HT-29 (cell line): ENCODE measurements around the gene CTTN. TPM values are rescaled to one million over a fixed set of nuclear protein-coding genes. Genes with fewer than 3 reads are reported as not detected.
"Not testable (repeated sequence)": the region's sequence is repeated elsewhere in the genome, so short reads cannot be mapped to it uniquely, and the experiment has no call there.

Source experiments
- DNase-seq: peaks from one replicate; pipeline ENCODE4 v3.0.0-alpha.2; 2015; ENCODE audit warnings: low spot score
- total RNA-seq: library from RNA; depleted of rRNA; stranded (reverse); fragments of >200 nt; shearing (Covaris generic); gene quantifications from 2 replicates; pipeline ENCODE4 v1.2.3, GENCODE V29; 2014

CTTN gene
- total RNA-seq, 1 experiment from 2014 or later: 389 TPM

GRCh38 chr11:70381350-70381749 is 17.0 kb upstream of the CTTN start:
- DNase-seq: no peak

DNA sequence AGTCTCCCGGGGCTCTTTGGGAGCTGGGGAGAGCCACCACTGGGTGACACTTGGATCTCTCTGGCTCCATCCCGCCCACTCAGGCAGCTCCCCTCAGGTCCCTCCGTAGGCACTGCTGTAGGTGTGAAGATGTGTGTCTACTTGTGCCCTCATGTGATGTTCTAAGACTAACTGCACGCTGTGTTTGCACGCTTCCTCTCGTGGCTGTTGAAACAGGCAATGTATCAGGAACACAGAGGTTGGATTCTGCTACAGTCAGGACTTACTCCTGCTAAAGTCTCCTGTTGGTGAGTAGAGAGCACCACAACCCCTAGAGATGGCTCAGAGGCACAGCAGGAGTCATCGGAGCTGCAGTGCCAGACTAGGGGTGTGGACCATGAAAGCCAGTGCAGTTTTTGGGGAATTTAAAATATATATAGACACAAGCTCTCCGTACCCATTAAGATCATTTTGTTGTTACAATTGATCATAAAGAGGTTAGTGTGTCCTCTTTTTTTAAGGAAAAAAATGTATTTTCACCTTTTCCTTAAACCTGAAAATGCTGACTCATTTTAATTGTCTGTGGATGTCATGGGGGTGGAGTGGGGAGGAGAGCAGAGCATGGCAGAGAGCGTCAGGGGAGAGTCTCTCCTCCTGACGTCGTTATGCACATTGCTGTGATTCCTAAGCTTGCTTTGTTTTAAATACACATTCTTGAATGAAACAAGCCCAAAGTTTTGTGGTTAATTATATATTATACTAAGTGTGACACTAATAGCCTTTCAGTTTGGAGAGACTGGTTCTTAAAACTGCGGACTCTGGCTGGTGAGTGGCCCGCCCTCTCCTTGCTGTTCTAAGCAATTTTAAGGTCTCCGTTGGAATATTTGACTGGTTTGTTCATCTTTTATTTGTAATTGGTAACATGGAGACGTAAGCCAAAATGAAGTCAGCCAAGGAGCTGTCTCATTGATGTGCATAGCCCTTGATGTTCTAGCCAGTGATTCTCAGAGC is 16.2 kb upstream of the CTTN start:
- no peak for DNase-seq

- no peak for DNase-seq
Measured at GRCh38 chr11:70383664-70384565, 14.4 kb upstream of the CTTN start.

- no peak for DNase-seq
Measured at GRCh38 chr11:70384566-70385152, 13.7 kb upstream of the CTTN start.

DNA sequence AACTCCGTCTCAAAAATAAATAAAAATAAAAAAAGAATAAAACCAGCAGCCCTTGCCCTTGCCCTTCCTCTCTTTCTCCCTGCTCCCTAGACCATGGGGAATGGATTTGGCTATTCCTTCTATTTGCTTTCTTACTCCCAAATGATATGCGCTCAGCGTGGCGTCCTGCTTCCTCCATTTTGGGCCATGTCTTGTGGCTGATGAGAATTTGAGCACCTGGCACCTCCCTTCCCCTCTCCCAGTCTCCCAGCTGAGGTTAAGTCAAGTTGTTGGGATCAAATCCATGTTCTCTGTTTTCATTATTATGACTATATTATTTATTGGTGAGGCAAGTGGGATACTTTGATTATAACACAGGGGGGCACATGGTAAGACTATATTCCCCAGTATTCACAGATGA is 10.8 kb upstream of the CTTN start:
- no peak for DNase-seq

GRCh38 chr11:70389201-70389600 is 9.1 kb upstream of the CTTN start:
- DNase-seq: no peak

- DNase-seq: not testable (repeated sequence)
Measured at GRCh38 chr11:70390882-70391281, 7.4 kb upstream of the CTTN start.

DNA sequence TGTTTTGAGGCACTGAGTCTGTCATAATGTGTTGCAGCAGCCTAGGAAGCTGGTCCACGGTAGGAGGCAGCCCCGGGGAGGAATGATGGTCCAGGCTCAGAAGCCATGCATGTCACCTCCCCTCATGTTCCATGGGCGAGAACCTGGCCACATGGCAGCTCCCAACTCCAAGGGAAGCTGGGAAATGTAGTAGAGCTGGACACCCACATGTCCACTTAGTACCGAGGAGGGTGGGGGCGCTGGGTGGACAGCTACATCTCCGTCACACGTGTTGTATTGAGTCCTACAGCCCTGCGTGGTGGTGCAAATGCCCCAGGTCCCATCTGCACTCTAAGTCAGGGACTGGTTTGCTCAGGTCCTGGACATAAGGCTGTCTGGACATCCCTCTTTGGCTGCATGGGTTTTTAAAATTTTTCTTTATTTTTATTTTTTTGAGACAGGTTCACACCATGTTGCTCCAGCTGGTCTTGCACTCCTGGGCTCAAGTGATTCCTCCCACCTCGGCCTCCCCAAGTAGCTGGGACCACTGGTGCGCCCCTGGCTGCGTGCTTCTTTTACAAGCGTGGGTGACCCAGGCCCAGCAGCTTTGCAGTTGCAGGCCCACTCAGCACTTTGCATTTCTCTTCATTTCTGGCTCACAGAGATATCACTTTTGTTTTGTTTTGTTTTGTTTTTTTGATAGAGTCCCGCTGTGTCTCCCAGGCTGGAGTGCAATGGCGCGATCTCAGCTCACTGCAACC is 3.9 kb upstream of the CTTN start:
- no peak for DNase-seq

DNA sequence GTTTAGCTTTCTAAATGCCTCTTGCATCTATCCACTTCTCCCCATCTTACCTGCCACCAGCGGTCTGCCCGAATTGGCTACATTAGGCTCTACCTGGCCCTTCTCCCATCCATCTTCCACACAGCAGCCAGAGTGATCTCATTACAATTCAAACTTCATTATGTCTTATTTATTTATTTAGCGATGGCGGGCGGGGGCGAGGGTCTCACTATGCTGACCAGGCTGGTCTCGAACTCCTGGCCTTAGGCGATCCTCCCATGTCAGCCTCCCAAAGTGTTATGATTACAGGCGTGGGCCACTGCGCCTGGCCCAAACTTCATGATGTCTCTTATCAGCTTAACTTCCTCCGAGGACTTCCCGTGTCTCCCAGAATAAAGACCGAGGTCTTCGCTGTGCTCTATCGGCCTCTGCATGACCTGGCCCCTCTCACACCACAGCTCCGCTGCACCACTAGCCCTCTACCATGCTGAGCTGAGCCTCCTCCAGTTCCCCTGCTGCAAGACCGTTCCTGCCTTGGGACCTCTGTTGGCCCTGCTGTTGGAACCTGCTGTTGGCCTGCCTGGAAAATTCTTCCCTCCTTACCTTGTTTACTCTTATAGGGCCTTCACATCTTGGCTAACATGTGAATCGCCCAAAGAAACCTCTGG is 870 bp upstream of the CTTN start:
- no peak for DNase-seq

- DNase-seq: no peak
Measured at GRCh38 chr11:70398834-70399680, 728 bp downstream of the CTTN start.

- DNase-seq: peak; percentile 90
Measured at GRCh38 chr11:70399681-70400112, 1.4 kb downstream of the CTTN start.

DNA sequence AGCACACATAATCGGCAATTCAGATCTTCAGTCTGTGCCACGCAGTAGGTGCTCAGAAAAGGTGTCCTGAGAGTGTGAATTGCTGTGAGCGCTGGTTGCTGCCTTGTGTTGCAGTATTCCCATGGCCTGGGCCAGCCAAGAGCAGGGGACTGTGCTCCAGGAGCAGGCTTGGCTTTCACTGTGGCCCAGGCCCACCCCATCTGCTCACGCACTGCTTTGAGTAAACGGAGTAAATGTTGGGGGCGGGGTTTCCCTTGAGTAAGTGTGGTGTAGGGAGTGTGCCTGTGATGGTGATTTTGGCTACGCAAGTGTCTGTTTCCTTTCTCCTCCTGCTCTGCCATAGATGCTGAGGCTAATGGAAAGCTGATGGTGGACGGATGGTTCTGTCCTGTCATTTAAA is 2.3 kb downstream of the CTTN start:
- no peak for DNase-seq

- no peak for DNase-seq
Measured at GRCh38 chr11:70402016-70402415, 3.7 kb downstream of the CTTN start.

DNA sequence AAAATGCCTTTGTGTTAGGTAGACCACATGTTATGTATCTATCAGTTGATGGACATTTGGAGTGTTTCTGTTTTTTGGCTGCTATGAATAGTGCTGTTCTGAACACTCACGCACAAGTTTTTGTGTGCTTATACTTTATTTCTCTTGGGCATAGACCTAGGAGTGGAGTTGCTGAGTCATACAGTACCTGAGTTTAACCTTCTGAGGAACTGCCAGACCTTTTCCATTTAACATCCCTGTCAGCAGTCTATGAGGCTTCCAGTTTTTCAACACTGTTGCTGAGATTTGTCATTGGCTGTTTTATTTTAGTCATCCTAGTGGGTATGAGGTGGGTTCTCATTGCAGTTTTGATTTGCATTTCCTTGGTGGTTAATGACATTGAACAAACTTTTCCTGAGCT is 4.4 kb downstream of the CTTN start:
- DNase-seq: no peak

DNA sequence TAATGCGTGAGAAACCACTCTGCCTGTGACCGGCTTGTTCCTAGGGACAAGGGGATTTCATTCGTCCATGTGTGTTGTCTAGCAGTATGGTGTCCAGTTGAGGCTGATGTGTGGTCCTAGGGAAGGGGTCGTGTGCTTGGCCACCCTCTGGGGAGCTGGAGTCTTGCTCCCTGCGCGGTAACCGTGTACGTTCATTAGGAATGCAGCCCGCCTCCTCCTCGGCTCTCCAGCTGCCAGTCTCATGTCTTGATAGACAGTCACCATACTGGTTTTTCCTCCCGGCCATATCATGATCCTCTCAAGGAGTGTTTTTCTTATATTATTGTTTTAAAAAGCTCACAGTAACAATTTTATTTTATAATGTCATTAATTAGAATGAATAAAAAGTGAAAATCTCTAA is 5.9 kb downstream of the CTTN start:
- no peak for DNase-seq

DNA sequence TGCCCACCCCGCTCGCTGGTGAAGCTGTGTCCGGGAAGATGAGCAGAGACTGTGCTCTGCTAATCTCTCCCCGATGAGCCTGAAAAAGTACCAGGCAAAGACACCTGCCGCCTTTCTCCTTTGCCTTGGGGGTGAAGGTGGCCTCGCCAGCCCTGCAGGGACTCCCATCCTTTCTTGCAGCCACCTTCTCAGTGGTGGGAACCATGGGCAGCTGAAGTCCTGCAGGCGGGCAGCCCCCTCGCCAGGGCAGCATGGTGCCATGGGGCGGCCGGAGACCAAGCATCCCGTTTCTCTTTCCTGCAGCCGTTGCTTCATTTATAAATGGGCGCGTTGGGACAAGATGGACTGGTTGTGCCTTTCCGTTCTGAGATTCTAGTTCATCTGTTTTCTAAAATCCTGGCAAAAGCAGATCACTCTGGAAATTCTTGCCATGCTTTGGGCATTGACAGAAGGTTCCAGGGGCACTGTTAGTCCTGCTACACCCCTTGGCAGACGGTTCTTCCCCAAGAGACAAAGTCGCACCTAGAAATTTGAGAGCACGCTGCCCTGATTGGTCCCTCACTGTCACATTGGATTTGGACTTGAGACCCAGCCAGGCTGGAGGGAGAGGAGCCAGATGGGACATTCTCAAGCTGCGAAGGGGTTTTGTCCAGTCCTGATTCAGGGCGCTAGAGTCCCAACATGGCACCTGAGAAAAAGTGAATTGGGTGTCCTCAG is 7.5 kb downstream of the CTTN start:
- DNase-seq: no peak

DNA sequence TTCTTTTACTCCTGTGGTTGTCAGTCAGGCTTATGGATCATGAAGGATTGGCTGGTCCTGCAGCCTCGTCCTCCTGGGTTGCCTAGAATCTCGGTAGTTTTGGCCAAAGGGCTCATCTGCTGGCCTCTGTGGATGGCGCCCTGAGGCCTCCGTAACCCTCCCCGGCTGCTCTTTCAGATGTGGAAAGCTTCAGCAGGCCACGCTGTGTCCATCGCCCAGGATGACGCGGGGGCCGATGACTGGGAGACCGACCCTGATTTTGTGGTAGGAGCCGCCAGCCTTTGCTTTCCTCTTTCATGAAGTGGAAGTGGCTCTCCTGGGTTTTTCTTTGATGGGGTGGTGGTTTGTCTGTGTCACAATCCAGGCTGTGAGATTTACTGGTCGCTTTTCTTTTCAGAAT is 8.8 kb downstream of the CTTN start:
- no peak for DNase-seq

- DNase-seq: no peak
Measured at GRCh38 chr11:70407814-70408213, 9.5 kb downstream of the CTTN start.

GRCh38 chr11:70408326-70408725 is 10.0 kb downstream of the CTTN start:
- DNase-seq: not testable (repeated sequence)
